Measurements from ENCODE around the gene PRSS12.
"Not testable (repeated sequence)": the region's sequence is repeated elsewhere in the genome, so short reads cannot be mapped to it uniquely, and the experiment has no call there.

PRSS12 gene, protein sequence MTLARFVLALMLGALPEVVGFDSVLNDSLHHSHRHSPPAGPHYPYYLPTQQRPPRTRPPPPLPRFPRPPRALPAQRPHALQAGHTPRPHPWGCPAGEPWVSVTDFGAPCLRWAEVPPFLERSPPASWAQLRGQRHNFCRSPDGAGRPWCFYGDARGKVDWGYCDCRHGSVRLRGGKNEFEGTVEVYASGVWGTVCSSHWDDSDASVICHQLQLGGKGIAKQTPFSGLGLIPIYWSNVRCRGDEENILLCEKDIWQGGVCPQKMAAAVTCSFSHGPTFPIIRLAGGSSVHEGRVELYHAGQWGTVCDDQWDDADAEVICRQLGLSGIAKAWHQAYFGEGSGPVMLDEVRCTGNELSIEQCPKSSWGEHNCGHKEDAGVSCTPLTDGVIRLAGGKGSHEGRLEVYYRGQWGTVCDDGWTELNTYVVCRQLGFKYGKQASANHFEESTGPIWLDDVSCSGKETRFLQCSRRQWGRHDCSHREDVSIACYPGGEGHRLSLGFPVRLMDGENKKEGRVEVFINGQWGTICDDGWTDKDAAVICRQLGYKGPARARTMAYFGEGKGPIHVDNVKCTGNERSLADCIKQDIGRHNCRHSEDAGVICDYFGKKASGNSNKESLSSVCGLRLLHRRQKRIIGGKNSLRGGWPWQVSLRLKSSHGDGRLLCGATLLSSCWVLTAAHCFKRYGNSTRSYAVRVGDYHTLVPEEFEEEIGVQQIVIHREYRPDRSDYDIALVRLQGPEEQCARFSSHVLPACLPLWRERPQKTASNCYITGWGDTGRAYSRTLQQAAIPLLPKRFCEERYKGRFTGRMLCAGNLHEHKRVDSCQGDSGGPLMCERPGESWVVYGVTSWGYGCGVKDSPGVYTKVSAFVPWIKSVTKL

DNA sequence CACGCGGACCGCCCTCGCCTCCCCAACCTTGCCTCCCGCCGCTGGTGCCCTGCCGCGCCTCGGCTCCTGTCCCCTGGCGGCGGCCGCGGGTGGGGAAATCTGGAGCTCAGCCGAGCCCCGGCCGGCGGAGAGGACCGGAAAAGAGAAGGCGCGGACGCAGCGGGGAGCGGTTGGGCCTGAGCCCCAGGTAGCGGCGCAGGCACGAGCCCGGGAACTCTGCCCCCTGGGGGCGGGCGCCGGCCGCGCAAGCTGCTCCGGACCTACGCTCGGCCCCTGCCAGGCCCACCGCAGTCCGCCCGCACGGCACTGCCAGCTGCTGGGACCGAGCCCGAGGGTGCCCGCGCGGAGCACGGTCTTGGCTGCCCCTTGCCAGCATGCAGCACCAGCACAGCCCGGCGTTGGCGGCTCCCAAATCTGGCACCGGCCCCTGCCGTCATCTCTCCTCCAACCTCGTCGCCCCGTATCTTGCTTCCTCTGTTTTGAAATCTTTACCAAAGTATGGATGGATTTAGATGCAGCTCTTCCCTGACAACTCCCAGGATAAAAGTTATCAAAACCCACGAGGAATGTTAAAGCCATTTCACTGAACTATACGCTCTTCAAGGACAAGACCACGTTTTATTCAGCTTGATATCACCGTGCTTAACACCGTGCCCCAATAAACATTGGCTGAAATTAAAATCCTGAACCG is at the start of gene PRSS12:
Gene PRSS12 (minus strand): TSS at position 161 of the 691 bp plus-strand sequence. CDS start 283 bp downstream, outside the sequence.
- DNase-seq (ENCODE audit: low read depth) = peak; percentile 57

DNA sequence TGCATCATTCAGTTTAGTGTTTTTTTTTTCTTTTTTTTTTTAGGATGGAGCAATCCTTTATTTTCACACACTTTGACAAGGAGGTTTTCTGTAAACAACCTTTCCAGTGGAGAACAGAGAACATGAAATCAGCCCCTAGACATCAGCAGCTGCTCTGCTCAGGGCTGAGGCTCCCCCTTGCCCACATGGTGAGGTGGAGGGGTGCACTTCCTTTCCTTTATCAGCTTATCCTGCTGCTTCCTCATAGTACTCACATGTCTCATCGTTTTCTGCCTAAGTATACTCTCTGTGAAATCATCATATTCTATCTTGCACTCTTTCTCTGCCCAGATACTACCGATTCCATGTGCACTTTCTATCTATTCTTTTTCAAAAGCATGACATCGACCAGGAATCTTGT is 47.6 kb upstream of the PRSS12 start:
- DNase-seq (ENCODE audit: low read depth) = peak; percentile 83

DNA sequence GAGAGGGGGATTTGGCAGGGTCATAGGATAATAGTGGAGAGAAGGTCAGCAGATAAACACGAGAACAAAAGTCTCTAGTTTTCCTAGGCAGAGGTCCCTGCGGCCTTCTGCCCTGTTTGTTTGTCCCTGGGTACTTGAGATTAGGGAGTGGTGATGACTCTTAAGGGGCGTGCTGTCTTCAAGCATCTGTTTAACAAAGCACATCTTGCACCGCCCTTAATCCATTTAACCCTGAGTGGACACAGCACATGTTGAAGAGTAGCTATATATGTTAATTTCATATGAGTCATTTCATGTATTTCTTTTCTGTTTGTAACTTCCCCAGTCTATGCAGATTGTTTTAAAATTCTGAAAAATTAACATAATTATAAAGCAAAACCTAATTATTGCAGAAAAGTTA is 47.1 kb upstream of the PRSS12 start:
- DNase-seq (ENCODE audit: low read depth) = peak; percentile 67

DNA sequence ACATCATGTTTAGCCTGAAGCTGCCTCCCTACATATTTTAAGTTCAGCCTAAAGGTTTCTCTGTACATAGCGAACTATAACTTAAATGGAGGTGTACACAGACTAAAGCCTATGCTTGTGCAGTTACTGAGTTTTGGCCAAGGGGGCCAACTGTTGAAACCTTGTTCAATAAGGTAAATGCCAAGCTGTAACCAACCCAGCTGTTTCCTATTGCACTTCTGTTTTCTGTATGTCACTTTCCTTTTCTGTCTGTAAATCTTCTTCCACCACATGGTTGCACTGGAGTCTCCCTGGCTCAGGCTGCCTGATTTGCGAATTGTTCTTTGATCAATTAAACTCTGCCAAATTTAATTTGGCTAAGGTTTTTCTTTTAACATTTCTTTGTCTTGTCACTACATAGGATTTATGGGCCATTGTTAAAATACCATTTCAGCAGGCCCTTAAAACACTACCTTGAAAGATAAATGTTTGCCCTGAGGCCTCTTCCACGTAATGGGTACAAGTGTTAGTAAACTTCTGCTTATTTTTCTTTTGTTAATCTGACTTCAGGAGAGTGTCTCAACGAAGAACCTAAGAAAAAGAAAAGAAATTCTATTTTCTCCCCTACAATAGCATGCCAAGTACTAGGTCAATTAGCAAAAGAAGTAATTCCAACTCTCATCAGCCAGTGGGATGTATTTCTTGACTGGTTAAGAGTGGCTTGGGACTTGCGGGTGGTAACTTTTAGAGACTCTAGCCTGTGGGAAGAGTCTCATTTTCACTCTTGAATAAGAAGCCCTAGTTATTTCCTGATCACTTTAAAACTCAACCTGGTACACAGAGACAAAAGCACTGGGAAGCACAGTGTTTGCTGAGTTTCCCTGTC is 45.7 kb upstream of the PRSS12 start:
- DNase-seq (ENCODE audit: low read depth) = no peak

DNA sequence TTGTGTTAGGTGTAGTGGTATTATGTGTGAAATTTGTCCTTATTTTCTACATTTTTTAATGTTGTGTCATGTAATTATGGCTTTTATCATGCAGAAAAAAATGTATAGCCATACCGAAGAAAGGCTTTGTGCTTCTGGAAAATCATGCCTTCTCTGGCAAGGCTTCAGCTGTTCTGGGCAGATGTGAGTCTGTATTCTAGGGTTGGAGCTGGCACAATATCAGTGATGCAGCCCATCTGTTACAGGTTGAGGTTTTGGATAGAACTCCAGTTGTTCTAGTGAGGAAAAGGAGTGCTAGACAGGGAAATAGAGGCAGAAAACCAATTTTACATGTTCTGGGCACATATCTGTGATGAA is 44.8 kb upstream of the PRSS12 start:
- DNase-seq (ENCODE audit: low read depth) = no peak

DNA sequence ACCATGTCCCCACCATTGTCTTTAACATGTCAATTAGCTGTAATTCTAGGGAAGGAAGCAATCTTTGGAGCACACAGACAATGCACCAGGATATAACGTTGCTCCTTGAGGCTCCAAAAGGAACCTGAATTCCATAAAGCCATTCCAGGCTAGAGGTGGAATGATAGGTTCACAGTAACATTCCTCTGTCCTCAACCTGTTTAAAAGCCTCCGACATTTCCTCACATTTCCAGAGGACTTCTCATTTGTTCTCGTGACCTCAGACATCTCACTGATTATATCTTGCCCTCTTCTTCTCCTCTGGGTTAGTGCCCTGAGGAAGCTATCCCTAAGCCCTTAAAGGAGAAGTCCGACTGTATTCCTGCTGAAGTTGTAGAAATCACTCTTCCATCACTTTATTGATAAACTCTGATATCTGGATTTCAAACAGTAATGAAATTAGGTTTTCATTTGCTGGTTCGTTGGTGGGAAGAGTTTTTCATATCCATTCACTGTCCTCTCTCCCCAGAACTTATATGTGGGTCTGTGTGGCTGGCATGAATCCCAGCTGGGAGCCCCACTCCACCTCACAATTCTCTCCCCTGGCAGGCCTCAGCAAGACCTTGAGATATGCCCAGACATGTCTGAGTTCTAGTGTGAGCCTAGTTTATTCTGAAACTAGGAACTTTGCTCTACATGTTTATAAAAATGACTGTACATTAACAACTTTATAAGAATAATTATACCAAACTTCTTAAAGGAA is 44.2 kb upstream of the PRSS12 start:
- no peak for DNase-seq (ENCODE audit: low read depth)

DNA sequence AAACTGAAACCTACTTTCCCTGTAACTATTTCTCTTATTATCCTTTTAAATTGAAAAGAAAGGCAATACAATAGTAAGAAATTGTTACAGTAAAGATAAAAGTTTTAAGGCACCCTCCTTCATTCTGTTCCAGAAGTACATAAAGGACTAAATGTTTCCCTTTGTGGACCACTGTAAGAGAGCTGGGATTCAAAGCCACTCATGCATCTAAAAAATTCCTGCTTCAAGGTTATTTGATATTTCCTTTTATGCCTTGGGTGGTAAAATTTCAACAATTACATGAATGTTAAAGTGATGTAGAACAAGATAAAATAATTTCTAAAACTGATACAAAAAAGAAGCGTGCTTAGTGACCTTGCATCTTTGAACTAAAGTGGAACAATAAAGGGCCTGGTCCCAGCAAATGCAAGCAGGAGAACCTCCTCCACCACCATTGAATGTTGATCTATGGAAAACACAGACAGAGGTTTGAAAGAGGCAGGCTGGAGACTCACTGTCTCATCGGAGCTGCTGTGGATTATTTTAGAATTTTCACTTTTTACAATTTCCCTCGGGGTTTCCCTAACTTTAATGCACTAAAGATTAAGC is 42.3 kb upstream of the PRSS12 start:
- no peak for DNase-seq (ENCODE audit: low read depth)

DNA sequence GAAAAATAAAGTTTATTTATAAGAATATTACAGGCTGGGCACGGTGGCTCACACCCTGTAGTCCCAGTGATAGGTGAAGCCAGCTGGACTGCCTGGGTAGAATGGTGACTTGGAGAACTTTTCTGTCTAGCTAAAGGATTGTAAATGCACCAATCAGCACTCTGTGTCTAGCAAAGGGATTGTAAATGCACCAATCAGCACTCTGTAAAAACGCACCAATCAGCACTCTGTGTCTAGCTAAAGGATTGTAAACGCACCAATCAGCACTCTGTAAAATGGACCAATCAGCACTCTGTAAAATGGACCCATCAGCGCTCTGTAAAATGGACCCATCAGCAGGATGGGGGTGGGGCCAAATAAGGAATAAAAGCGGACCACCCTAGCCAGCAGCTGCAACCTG is 39.7 kb upstream of the PRSS12 start:
- DNase-seq (ENCODE audit: low read depth) = not testable (repeated sequence)

DNA sequence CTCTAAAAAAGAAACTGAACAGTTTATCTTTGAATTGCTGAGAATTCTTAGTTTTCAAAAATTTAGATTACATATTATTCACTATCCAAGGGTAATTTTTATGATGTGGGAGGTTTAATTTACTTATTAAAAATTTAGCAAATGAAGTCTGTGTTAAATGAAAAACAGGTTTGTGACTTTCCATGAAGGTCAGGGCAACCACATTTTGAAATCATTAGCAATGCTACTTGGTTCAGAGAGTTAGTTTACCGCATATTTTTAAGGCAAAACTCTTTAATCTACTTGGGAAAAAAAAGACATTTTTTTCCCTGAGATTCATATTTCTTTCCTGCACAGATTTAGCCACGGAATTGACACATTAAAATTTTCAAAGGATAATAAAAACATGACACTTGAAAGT is 37.3 kb upstream of the PRSS12 start:
- no peak for DNase-seq (ENCODE audit: low read depth)

DNA sequence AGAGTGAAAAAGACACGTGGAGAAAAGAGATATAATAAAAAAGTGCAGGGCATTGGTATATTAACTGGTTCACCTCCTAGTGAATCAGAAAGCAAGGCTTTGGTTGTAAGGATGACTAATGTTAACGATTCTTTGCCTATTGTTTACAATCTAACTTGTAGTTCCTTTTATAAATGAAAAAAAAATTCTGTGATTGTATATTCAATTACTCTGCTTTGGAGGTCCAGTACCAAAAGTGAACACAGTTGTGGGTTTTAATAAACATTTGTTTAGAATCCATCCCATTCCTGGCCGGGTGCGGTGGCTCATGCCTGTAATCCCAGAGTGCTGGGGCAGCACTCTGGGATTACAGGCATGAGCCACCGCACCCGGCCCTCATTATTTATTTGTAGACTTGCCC is 36.9 kb upstream of the PRSS12 start:
- no peak for DNase-seq (ENCODE audit: low read depth)

DNA sequence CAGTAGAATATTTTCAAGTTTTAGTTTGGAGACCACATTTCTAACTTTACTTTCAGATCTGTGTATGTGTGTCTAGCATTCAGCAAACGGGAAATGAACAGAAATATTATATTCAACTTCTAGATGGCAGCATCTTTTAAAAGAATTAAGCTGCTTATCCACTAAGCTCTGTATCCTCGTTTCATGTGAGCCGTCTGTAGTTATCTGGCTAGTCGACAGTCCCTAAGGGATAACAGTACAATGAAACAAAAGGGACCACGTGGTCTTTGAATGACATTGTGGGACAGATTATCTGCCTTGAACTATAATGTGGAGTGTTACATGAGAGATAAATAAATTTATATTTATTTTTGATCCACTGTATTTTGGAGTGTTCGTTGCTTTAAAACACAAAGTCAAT is 35.8 kb upstream of the PRSS12 start:
- DNase-seq (ENCODE audit: low read depth) = no peak

DNA sequence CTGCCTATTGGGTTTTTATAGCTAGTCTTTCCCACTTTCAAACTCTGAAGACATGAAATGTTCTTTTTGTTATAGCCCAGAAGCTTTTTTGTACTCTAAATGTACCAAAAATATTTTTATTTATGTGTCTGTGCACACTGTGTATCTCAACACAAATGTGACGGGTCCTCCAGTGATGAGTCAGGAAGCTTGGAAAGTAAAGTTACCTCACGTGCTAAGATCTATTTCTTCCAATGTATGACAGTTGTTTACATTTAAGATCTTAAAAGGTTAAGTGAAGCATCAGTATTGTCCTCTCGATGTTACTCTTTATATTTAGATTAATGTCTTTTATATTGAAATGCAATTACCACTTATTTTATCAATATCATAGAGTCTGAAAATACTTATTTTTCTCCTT is 29.1 kb upstream of the PRSS12 start:
- peak; percentile 55 for DNase-seq (ENCODE audit: low read depth)

DNA sequence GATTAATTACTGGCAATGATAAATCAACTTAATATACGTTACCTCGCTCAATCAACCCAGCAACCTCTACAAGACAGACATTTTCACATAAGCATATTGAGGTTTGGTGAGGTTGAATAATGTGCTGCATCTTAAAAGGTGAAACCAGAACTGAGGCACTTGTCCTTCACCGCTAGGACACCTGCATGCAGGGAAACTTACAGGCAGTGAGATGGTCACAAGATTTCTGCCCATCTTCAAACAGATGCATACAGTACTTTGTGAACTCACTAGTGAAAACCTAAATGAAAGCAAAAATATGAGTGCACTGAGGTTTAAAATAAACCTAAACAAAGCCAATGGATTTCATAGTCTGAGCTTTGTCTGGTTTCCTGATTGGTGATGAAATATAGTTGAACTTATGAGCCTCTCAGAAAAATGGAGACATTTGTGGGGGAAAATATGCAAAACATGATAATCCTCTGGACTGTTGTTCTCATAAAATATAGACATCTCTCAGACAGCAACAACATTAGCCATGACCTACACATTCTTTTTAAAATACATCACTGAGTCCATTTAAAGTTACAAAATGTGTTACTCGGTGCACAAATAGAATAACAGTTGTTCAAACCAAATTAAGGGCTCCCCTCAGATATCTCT is 20.9 kb upstream of the PRSS12 start:
- peak; percentile 96 for DNase-seq (ENCODE audit: low read depth)

DNA sequence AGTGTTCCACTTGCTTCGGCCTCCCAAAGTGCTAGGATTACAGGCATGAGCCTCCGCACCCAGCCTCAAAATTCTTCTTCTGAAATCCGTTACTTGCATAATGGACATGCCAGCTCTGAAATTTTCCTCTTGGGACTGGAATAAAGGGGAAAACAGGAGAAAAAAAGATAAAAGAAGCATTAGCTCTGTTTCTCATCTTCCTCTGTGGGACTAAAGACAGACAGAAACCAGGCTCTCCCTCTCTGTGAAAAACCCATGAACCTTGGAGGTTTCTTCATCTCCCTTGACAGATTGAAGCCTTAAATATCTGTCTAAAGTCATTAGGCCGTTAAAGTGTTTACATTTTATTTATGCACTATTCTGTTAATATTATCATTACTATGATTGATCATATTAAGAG is 19.4 kb upstream of the PRSS12 start:
- peak; percentile 87 for DNase-seq (ENCODE audit: low read depth)

DNA sequence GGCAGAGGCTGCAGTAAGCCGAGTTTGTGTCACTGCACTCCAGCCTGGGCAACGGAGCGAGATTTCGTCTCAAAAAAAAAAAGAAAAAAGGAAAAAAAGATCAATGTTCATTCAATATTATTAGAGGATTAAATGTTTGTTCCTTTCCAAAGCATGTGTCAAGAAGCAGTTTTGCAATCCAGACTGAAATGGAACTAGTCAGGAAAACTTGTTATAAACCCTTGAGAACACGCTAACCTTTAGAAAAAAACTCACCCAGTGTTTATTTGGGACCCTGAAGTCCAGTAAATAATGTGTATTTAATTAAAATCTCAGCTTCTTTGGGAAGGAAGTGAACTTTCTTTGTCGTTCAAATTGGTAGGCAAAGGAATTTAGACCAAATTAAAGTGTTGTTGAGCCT is 16.4 kb upstream of the PRSS12 start:
- DNase-seq (ENCODE audit: low read depth) = no peak

DNA sequence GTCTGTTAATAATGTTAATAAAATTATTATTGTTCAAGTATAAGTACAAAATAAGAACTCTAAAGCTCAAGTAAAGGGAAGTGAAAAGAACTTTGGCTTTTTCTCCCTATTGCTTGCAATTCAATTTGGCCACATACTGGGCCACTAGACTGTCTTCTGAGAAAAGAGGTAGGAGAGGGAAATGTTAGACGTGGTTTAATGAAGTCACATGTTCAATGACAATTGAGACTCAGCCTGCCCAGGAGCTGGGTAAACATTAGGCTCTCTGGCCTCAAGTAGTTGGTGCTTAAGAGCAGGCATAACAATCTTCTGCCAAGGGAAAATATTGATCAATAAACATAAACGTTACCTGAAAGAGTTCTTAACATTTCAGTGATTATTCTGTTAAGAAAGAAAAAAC is 15.1 kb upstream of the PRSS12 start:
- no peak for DNase-seq (ENCODE audit: low read depth)

DNA sequence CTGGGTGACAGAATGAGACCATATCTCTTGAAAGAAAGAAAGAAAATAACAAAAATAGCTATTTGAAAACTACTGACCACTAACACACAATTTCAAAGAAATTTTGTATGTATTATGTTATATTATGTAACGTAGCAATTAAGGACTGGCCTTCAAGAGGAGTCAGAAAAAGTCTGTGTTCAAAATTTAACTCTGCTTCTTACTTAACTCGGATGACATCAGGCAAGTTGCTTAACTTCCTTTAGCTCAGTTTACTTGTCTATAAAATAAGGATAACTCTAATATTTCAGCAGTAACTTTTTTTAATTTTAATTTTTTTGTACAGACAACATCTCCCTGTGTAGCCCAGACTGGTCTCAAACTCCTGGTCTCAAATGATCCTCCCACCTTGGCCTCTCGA is 14.6 kb upstream of the PRSS12 start:
- no peak for DNase-seq (ENCODE audit: low read depth)

DNA sequence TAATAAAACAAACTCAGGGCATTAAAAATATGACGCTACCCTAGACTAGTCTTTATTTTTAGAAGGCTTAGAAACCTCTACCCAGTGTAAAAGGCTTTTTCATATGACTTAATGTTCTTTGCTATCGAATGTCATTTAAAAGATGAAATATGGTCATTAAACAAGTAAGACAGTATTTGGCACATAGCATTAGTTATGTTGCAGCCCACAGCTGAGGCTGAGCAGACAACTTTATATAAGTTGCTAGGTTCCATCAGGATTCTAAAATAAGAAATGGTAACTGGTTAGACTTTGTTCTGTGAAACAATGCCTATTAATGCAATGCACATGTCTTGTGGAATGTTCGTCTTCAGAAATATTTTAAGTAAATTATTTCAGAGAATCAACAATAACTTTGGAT is 10.4 kb upstream of the PRSS12 start:
- DNase-seq (ENCODE audit: low read depth) = no peak

DNA sequence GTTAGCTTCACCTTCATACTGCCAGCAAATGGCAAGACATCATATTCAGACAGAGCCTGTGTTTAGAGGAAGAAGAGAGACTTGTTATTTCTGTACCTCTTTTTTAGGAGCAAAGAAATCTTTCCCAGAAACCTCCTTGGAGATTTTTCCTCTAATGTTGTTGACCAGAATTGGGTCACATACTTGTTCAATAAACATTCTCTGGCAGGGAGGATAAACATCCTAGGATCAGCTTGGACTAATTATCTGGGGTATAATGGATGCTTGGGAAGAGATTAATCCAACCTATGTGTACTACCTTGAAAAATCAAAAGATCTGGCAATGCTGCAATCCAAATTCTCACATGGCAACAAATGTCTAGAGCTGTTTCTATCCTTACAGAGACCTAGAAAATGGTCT is 8.4 kb upstream of the PRSS12 start:
- DNase-seq (ENCODE audit: low read depth) = no peak

DNA sequence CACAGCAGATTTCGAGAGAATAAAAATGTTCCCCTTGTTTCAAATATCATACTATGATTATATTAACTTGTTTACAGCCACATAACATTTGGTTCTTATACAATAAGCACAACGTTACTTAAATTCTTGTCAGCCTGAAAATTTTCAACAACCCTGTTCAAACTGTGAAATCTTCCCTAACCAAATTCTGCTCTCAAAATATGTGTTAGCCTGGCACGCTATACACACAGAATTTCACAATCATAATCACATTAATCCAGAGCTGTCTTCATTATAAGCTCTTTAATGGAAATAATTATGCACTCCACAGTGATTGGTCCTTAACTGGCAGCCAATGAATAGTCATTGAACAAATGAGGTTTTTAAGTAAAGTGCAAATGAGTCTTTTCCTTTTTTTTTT is 7.3 kb upstream of the PRSS12 start:
- no peak for DNase-seq (ENCODE audit: low read depth)

Data from amniotic epithelial cell (primary cell).